NB4 (cell line): ENCODE results near the gene PSMC1.

Experiments
- DNase-seq: peaks from one replicate; pipeline ENCODE4 v3.0.0; 2010; ENCODE audit warnings: low read depth
- H3K4me3 ChIP-seq: one replicate; pipeline ENCODE4 v1.5.1; 2011; ENCODE audit warnings: mild to moderate bottlenecking, low read depth, low read length, moderate library complexity
- MYC ChIP-seq: IDR thresholded peaks from 2 replicates; pipeline ENCODE4 v1.6.1; 2011; ENCODE audit warnings: low read depth, low read length
- POLR2A ChIP-seq: IDR thresholded peaks from 2 replicates; pipeline ENCODE4 v1.6.1; 2011; ENCODE audit warnings: mild to moderate bottlenecking; ENCODE audit not compliant: insufficient read length; ENCODE audit errors: extremely low read depth
- TF ChIP-seq, protein P1 (sequence below): IDR thresholded peaks from 2 replicates; pipeline ENCODE4 v1.6.1; 2011; ENCODE audit warnings: low read depth, low read length
- TF ChIP-seq, protein P2 (sequence below): IDR thresholded peaks from one replicate; pipeline ENCODE4 v1.5.1; 2012; ENCODE audit warnings: low read depth, low read length

The PSMC1 gene

DNA sequence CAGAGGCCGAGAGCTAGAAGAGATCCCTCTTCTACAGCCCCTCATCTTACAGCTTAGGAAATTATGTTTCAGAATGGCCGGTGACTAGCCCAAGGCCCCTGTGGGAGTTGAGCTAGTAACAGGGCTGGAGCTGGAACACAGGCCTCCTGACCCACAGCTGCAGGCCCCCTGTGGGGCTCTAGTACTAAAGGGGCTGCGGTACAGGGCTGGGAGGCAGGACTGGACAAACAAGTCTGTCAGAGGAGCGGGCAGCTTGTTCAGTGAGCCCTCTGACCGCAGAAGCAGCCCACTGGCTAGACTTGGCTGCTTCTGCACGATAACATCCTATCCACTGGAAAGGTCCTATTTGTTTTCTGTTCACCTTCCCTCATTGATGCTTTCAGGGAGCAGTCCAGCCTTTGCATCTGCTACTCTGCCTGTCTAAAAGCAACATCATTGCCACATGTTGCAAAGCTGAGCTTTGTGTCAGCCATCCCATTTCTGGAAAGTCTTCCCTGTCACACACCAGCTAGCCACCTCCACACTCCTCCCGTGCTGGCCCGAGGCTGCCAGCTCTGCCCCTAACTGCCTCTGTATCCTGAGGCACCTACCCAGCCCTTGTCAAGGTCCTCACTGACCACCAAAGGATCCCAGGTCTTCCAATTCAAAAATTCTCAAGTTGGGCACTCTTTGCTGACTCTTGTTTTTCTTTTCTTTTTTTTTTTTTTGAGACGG, 10.2 kb downstream of the PSMC1 start:
- no peak for DNase-seq
- TF ChIP-seq POLR2A (no peak), MYC (no peak)
- TF ChIP-seq, protein P1, sequence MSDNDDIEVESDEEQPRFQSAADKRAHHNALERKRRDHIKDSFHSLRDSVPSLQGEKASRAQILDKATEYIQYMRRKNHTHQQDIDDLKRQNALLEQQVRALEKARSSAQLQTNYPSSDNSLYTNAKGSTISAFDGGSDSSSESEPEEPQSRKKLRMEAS: no peak
- TF ChIP-seq, protein P2, sequence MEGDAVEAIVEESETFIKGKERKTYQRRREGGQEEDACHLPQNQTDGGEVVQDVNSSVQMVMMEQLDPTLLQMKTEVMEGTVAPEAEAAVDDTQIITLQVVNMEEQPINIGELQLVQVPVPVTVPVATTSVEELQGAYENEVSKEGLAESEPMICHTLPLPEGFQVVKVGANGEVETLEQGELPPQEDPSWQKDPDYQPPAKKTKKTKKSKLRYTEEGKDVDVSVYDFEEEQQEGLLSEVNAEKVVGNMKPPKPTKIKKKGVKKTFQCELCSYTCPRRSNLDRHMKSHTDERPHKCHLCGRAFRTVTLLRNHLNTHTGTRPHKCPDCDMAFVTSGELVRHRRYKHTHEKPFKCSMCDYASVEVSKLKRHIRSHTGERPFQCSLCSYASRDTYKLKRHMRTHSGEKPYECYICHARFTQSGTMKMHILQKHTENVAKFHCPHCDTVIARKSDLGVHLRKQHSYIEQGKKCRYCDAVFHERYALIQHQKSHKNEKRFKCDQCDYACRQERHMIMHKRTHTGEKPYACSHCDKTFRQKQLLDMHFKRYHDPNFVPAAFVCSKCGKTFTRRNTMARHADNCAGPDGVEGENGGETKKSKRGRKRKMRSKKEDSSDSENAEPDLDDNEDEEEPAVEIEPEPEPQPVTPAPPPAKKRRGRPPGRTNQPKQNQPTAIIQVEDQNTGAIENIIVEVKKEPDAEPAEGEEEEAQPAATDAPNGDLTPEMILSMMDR: no peak
- H3K4me3 ChIP-seq: no peak overlapping the region

DNA sequence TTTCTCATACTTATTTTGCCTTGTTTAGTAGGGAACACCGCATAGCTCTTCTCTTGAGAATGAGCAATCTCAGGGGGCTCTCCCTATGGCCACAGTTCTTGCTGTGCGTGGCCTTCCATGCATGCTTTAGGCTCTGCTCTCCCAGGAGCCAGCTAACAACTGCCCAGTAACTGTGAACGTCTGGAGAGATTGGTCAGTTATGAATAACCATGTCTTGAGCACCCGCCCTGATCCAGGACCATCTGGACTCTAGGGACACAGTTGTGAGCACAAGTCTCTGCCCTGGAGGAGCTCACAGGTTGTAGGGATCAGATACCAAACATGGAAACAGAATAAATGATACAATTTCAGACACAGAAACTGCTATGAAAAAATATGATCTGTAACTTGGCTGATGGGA, 12.1 kb downstream of the PSMC1 start:
- TF ChIP-seq, protein P1: no peak
- TF ChIP-seq, protein P2: no peak
- TF ChIP-seq MYC (no peak), POLR2A (no peak)
- no peak overlapping the region for H3K4me3 ChIP-seq
- DNase-seq: no peak

DNA sequence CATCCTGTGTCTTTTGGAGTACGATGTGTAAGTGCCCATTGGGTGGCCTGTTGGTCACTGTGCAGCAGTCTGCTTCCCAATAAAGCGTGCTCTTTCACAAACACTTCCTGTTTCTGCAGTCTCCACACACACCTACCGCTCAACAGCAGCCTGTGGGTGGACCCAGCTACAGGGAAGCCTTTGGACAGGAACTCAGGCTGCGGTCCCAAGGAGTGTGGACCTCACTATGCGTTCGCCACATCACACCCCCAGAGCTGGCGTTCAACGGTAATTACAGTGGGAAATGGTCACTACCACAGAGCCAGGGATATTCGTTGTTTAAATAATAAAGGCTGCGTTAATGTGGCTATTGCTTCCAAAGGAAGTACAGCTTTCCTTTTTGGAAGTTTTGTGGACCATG, 16.2 kb downstream of the PSMC1 start:
- TF ChIP-seq MYC (no peak), POLR2A (no peak)
- TF ChIP-seq, protein P2: no peak
- TF ChIP-seq, protein P1: no peak
- no peak overlapping the region for H3K4me3 ChIP-seq
- peak; percentile 59 for DNase-seq

DNA sequence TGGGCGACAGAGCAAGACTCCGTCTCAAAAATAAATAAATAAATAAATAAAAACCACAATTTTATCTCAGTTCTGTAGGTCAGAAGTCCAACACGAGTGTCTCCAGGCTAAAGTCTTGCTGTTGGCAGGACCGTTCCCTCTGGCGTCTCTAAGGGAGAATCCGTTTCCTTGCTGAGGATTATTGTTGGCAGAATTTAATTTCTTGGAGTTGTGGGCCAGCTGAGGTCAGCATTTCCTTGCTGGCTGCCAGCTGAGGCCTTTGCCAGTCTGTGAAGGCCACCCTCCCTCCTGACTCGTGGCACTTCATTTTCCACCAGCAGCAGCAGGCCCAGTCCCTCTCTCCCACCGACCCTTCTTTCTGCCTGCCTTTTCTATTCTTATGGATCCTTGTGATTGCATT, 17.2 kb downstream of the PSMC1 start:
- TF ChIP-seq, protein P1: no peak
- TF ChIP-seq MYC: no peak
- TF ChIP-seq, protein P2: no peak
- TF ChIP-seq POLR2A: no peak
- DNase-seq: no peak
- H3K4me3 ChIP-seq: no peak overlapping the region

DNA sequence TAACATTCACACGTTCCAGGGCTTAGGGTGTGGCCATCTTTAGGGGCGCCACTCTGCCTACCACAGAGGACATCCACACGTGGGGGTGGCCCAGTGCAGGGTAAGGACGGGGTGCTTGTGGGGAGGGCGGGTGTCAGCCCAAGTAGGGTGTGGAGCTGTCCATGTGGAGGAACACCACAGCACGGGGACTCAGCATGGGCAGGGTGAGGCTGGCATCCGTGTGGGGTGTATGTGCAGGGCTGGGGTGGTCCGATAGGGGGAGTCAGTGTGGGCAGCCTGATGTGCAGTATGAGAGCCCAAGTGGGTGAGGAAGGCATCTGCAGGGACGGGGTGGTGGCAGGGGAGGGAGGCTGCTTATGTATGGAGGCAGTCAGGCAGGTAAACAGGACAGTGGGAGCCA, 17.7 kb downstream of the PSMC1 start:
- TF ChIP-seq, protein P1: no peak
- TF ChIP-seq MYC (no peak), POLR2A (no peak)
- TF ChIP-seq, protein P2: no peak
- no peak for DNase-seq
- H3K4me3 ChIP-seq: no peak overlapping the region
